Activated CD4-positive, alpha-beta T cell treated with anti-CD3 and anti-CD28 coated beads for 36 hours (primary cell): ENCODE data around the gene NFIA. TPM values are rescaled to one million over a fixed set of nuclear protein-coding genes. Genes with fewer than 3 reads are reported as not detected.

Experiments used
- ATAC-seq: fragments of 200-7000 bp; cut with Tn5 transposase; one replicate; pipeline ENCODE4 v1.10.0; 2021; ENCODE audit warnings: mild to moderate bottlenecking, moderate library complexity
- CTCF ChIA-PET: fragments of 350-600 bp; sonication (Branson Sonifier 250); formaldehyde crosslinking; loops from one replicate; lab custom pipeline; 2021; ENCODE audit warnings: antibody characterized with exemption; lab: Charles Lee
- POLR2A ChIA-PET: fragments of 350-600 bp; sonication (Branson Sonifier 250); formaldehyde crosslinking; loops from one replicate; lab custom pipeline; 2021; ENCODE audit warnings: antibody characterized with exemption, inconsistent platforms; lab: Charles Lee
- DNase-seq: peaks from one replicate; pipeline ENCODE4 v3.0.0-alpha.2; 2020
- H3K27ac Mint-ChIP-seq: one replicate; pipeline ENCODE4 v1.8.0; 2021; ENCODE audit warnings: mixed read lengths
- H3K27me3 Mint-ChIP-seq: one replicate; pipeline ENCODE4 v1.8.0; 2021; ENCODE audit warnings: mixed read lengths
- H3K36me3 Mint-ChIP-seq: one replicate; pipeline ENCODE4 v1.8.0; 2021; ENCODE audit warnings: low read depth, mixed read lengths
- H3K4me1 Mint-ChIP-seq: one replicate; pipeline ENCODE4 v1.8.0; 2021; ENCODE audit warnings: mixed read lengths
- H3K4me3 Mint-ChIP-seq: one replicate; pipeline ENCODE4 v1.8.0; 2021; ENCODE audit warnings: mild to moderate bottlenecking, moderate library complexity, mixed read lengths
- H3K9me3 Mint-ChIP-seq: one replicate; pipeline ENCODE4 v1.8.0; 2021; ENCODE audit warnings: low read depth, mixed read lengths
- intact Hi-C, 2 experiments: fragments of 100-400 bp; cut with DNase I in 1 of 2; cut with micrococcal nuclease in 1 of 2; formaldehyde crosslinking; loops; one replicate each; pipeline versions ENCODE4 v1.14.2 to v1.15.1; 2022 to 2024; cut with DNase I, micrococcal nuclease
- total RNA-seq, 2 experiments: library from RNA; stranded (reverse); gene quantifications; one replicate each; pipeline ENCODE4 v1.2.3, GENCODE V29; 2021

Gene NFIA
- total RNA-seq, 2 experiments from 2014 or later: 3.0 to 3.2 TPM

- ATAC-seq (no peak), DNase-seq (no peak)
- Mint-ChIP-seq H3K27me3 (peaks cover 53% of the 10 kb centered on the region), H3K27ac (no peak overlapping the region), H3K9me3 (no peaks in the 10 kb centered on the region), H3K4me1 (peaks cover 26% of the 10 kb centered on the region), H3K4me3 (peak overlapping the region; percentile 18), H3K36me3 (no peaks in the 10 kb centered on the region)
- ChIA-PET CTCF (interaction anchor here (0.7 to 6.0 kb wide), 10 partner anchors 7 to 424 kb away, joined by 3 to 60 read pairs (median 4); partner anchors contain the start of gene NFIA), POLR2A (interaction anchor here (0.7 to 1.0 kb wide), 2 partner anchors 27 to 91 kb away, joined by 4 read pairs; no protein-coding TSS in a partner anchor)
- intact Hi-C loops: loop anchor here (1.0 to 10.0 kb wide), 12 partner anchors 26 to 1383 kb away; partner anchors contain the start of genes TM2D1 (in 1 of the 2) and USP1 (in 1 of the 2)
These were observed 30.5 kb upstream of the NFIA start for GRCh38 chr1:61051719-61052394.

- ChIA-PET CTCF (interaction anchor here (0.7 to 6.0 kb wide), 6 partner anchors 9 to 128 kb away, joined by 3 to 60 read pairs (median 3); partner anchors contain the start of gene NFIA), POLR2A (no interaction called here)
- H3K27me3 Mint-ChIP-seq: peaks cover 53% of the 10 kb centered on the region
- H3K4me1 Mint-ChIP-seq: peaks cover 29% of the 10 kb centered on the region
- peak overlapping the region; percentile 57 for H3K4me3 Mint-ChIP-seq
- intact Hi-C loops: loop anchor here (1.0 to 10.0 kb wide), 9 partner anchors 26 to 1382 kb away; partner anchors contain the start of genes TM2D1 (in 1 of the 2) and USP1 (in 1 of the 2)
- DNase-seq: no peak
- ATAC-seq: no peak
- H3K36me3 Mint-ChIP-seq: no peaks in the 10 kb centered on the region
- no peaks in the 10 kb centered on the region for H3K9me3 Mint-ChIP-seq
- no peak overlapping the region for H3K27ac Mint-ChIP-seq
These were observed 29.8 kb upstream of the NFIA start for GRCh38 chr1:61052395-61053225.

GRCh38 chr1:61053226-61053711 lies 29.1 kb upstream of the NFIA start:
- no peak overlapping the region for H3K27ac Mint-ChIP-seq
- no peak for DNase-seq
- H3K27me3 Mint-ChIP-seq: peaks cover 55% of the 10 kb centered on the region
- ChIA-PET CTCF (interaction anchor here (0.7 to 6.0 kb wide), 5 partner anchors 14 to 128 kb away, joined by 3 to 60 read pairs (median 3); partner anchors contain the start of gene NFIA), POLR2A (no interaction called here)
- peaks cover 29% of the 10 kb centered on the region for H3K4me1 Mint-ChIP-seq
- intact Hi-C loops: loop anchor here (5.0 to 10.0 kb wide), 8 partner anchors 159 to 1382 kb away; partner anchors contain the start of genes TM2D1 (in 1 of the 2) and USP1 (in 1 of the 2)
- no peak for ATAC-seq
- H3K9me3 Mint-ChIP-seq: no peaks in the 10 kb centered on the region
- peak overlapping the region; percentile 57 for H3K4me3 Mint-ChIP-seq
- H3K36me3 Mint-ChIP-seq: no peaks in the 10 kb centered on the region

GRCh38 chr1:61053712-61054600 lies 28.4 kb upstream of the NFIA start:
- H3K27me3 Mint-ChIP-seq: peaks cover 59% of the 10 kb centered on the region
- H3K4me3 Mint-ChIP-seq: peak overlapping the region; percentile 57
- ATAC-seq: no peak
- POLR2A ChIA-PET: no interaction called here
- intact Hi-C loops: loop anchor here (5.0 to 10.0 kb wide), 8 partner anchors 158 to 1381 kb away; partner anchors contain the start of genes TM2D1 (in 1 of the 2) and USP1 (in 1 of the 2)
- H3K27ac Mint-ChIP-seq: no peak overlapping the region
- H3K4me1 Mint-ChIP-seq: peaks cover 29% of the 10 kb centered on the region
- no peaks in the 10 kb centered on the region for H3K9me3 Mint-ChIP-seq
- CTCF ChIA-PET: interaction anchor here (0.7 to 6.0 kb wide), 4 partner anchors 15 to 804 kb away, joined by 3 to 60 read pairs (median 4); partner anchors contain the start of gene NFIA
- peak; percentile 27 for DNase-seq
- no peaks in the 10 kb centered on the region for H3K36me3 Mint-ChIP-seq

GRCh38 chr1:61054601-61054993 lies 27.8 kb upstream of the NFIA start:
- Mint-ChIP-seq H3K36me3 (no peaks in the 10 kb centered on the region), H3K27me3 (peaks cover 59% of the 10 kb centered on the region), H3K9me3 (no peaks in the 10 kb centered on the region), H3K4me1 (peaks cover 29% of the 10 kb centered on the region), H3K27ac (no peak overlapping the region), H3K4me3 (peak overlapping the region; percentile 15)
- intact Hi-C loops: loop anchor here (5.0 to 10.0 kb wide), 8 partner anchors 158 to 1380 kb away; partner anchors contain the start of genes TM2D1 (in 1 of the 2) and USP1 (in 1 of the 2)
- DNase-seq (no peak), ATAC-seq (no peak)
- POLR2A ChIA-PET: no interaction called here
- CTCF ChIA-PET: interaction anchor here (1.3 to 6.0 kb wide), 4 partner anchors 8 to 25 kb away, joined by 4 to 60 read pairs (median 6); partner anchors contain the start of gene NFIA

- Mint-ChIP-seq H3K27me3 (peaks cover 59% of the 10 kb centered on the region), H3K27ac (no peak overlapping the region), H3K4me3 (no peak overlapping the region), H3K4me1 (peaks cover 29% of the 10 kb centered on the region), H3K36me3 (no peaks in the 10 kb centered on the region), H3K9me3 (no peaks in the 10 kb centered on the region)
- DNase-seq (no peak), ATAC-seq (no peak)
- POLR2A ChIA-PET: interaction anchor here (0.6 kb wide), 1 partner anchor 674 kb away, joined by 5 read pairs; no protein-coding TSS in a partner anchor
- CTCF ChIA-PET: interaction anchor here (1.0 to 2.0 kb wide), 4 partner anchors 9 to 22 kb away, joined by 3 to 7 read pairs (median 4); no protein-coding TSS in a partner anchor
- intact Hi-C loops: loop anchor here (10.0 kb wide), 4 partner anchors 280 to 1380 kb away; partner anchors contain the start of genes TM2D1 (in 1 of the 2) and USP1 (in 1 of the 2)
These were observed 27.2 kb upstream of the NFIA start for GRCh38 chr1:61055110-61055614.

- ChIA-PET CTCF (interaction anchor here (0.6 to 2.0 kb wide), 5 partner anchors 13 to 280 kb away, joined by 3 to 7 read pairs (median 3); no protein-coding TSS in a partner anchor), POLR2A (no interaction called here)
- H3K36me3 Mint-ChIP-seq: no peaks in the 10 kb centered on the region
- peak overlapping the region; percentile 76 for H3K4me3 Mint-ChIP-seq
- peaks cover 27% of the 10 kb centered on the region for H3K4me1 Mint-ChIP-seq
- intact Hi-C loops: loop anchor here (2.0 to 10.0 kb wide), 5 partner anchors 21 to 1379 kb away; partner anchors contain the start of genes TM2D1 (in 1 of the 2) and USP1 (in 1 of the 2)
- H3K27ac Mint-ChIP-seq: no peak overlapping the region
- no peaks in the 10 kb centered on the region for H3K9me3 Mint-ChIP-seq
- no peak for DNase-seq
- peaks cover 58% of the 10 kb centered on the region for H3K27me3 Mint-ChIP-seq
- no peak for ATAC-seq
These were observed 26.2 kb upstream of the NFIA start for GRCh38 chr1:61056196-61056572.

GRCh38 chr1:61056573-61057439 lies 25.6 kb upstream of the NFIA start:
- intact Hi-C loops: loop anchor here (1.0 to 10.0 kb wide), 6 partner anchors 20 to 1378 kb away; partner anchors contain the start of genes TM2D1 (in 1 of the 2) and USP1 (in 1 of the 2)
- ATAC-seq (peak; percentile 52), DNase-seq (peak; percentile 61)
- POLR2A ChIA-PET: interaction anchor here (0.6 kb wide), 1 partner anchor 581 kb away, joined by 4 read pairs; no protein-coding TSS in a partner anchor
- peak overlapping the region; percentile 76 for H3K4me3 Mint-ChIP-seq
- H3K4me1 Mint-ChIP-seq: peaks cover 24% of the 10 kb centered on the region
- no peaks in the 10 kb centered on the region for H3K36me3 Mint-ChIP-seq
- no peaks in the 10 kb centered on the region for H3K9me3 Mint-ChIP-seq
- CTCF ChIA-PET: interaction anchor here (0.5 to 2.0 kb wide), 4 partner anchors 20 to 279 kb away, joined by 3 to 7 read pairs (median 3); no protein-coding TSS in a partner anchor
- H3K27me3 Mint-ChIP-seq: peaks cover 52% of the 10 kb centered on the region
- H3K27ac Mint-ChIP-seq: peak overlapping the region; percentile 65
